PC-3 (cell line): ENCODE measurements around the gene C5. TPM values are rescaled to one million over a fixed set of nuclear protein-coding genes. Genes with fewer than 3 reads are reported as not detected.

ENCODE experiments used
- ATAC-seq: fragments of 200-7000 bp; cut with Tn5 transposase; 2 replicates; pipeline ENCODE4 v1.9.1; 2020; ENCODE audit warnings: mild to moderate bottlenecking, moderate library complexity
- BruUV-seq: library from RNA; stranded (reverse); fragments of 400-500 nt; replicated peaks from 2 replicates; lab custom pipeline; 2021; lab: Mats Ljungman, UMichigan
- CTCF ChIA-PET: fragments of 300-600 bp; sonication (Branson Sonifier 250); formaldehyde crosslinking; loops from one replicate; lab custom pipeline; 2022; ENCODE audit warnings: antibody characterized with exemption; lab: Charles Lee
- POLR2A ChIA-PET: fragments of 300-600 bp; sonication (Branson Sonifier 250); formaldehyde crosslinking; loops from one replicate; lab custom pipeline; 2022; ENCODE audit warnings: antibody characterized with exemption; ENCODE audit not compliant: unreplicated experiment; lab: Charles Lee
- DNase-seq: peaks from one replicate; pipeline ENCODE4 v3.0.0-alpha.2; 2015
- H2AFZ ChIP-seq: fragments of 300-600 bp; sonication (generic); 2 replicates; pipeline ENCODE4 v1.6.0; 2016; ENCODE audit warnings: antibody characterized with exemption, low read length
- H3F3A ChIP-seq: fragments of 300-600 bp; sonication (generic); one replicate; pipeline ENCODE4 v1.6.0; 2017; ENCODE audit warnings: antibody characterized with exemption, low read length, control low read depth, mild to moderate bottlenecking; ENCODE audit not compliant: unreplicated experiment
- H3K27ac ChIP-seq: fragments of 300-600 bp; sonication (generic); 2 replicates; pipeline ENCODE4 v1.5.1; 2016; ENCODE audit warnings: mild to moderate bottlenecking, low read length
- H3K27me3 ChIP-seq: fragments of 300-600 bp; sonication (generic); 2 replicates; pipeline ENCODE4 v1.6.1; 2016; ENCODE audit warnings: low read length, mixed read lengths
- H3K36me3 ChIP-seq: fragments of 300-600 bp; sonication (generic); 2 replicates; pipeline ENCODE4 v1.6.1; 2016; ENCODE audit warnings: low read depth, mixed run types, low read length, mixed read lengths
- H3K4me1 ChIP-seq: fragments of 300-600 bp; sonication (generic); 2 replicates; pipeline ENCODE4 v1.5.1; 2016; ENCODE audit warnings: low read length; ENCODE audit not compliant: insufficient read depth
- H3K4me2 ChIP-seq: fragments of 300-600 bp; sonication (generic); 2 replicates; pipeline ENCODE4 v1.6.0; 2016; ENCODE audit warnings: low read length
- H3K4me3 ChIP-seq: fragments of 300-600 bp; sonication (generic); 2 replicates; pipeline ENCODE4 v1.5.1; 2016; ENCODE audit warnings: mild to moderate bottlenecking, low read length, mixed read lengths
- H3K79me2 ChIP-seq: fragments of 300-600 bp; sonication (generic); 2 replicates; pipeline ENCODE4 v1.6.1; 2017; ENCODE audit warnings: low read length, mixed read lengths
- H3K9ac ChIP-seq: fragments of 300-600 bp; sonication (generic); 2 replicates; pipeline ENCODE4 v1.6.0; 2016; ENCODE audit warnings: mild to moderate bottlenecking, low read length
- H3K9me2 ChIP-seq: fragments of 300-600 bp; sonication (generic); replicated peaks from 2 replicates; pipeline ENCODE4 v1.6.1; 2016; ENCODE audit warnings: mixed run types, low read length, mixed read lengths
- H3K9me3 ChIP-seq: fragments of 300-600 bp; sonication (generic); 2 replicates; pipeline ENCODE4 v1.6.1; 2016; ENCODE audit warnings: low read length, mixed read lengths
- H4K20me1 ChIP-seq: fragments of 300-600 bp; sonication (generic); 2 replicates; pipeline ENCODE4 v1.6.1; 2016; ENCODE audit warnings: low read length, mixed read lengths
- CTCF ChIP-seq: fragments of 300-600 bp; sonication (generic); conservative IDR thresholded peaks from 2 replicates; pipeline ENCODE4 v1.5.1; 2017; ENCODE audit warnings: antibody characterized with exemption, low read depth, mild to moderate bottlenecking, low read length
- EZH2 ChIP-seq: fragments of 300-600 bp; sonication (generic); IDR thresholded peaks from one replicate; pipeline ENCODE4 v1.6.1; 2017; ENCODE audit warnings: antibody characterized with exemption, mild to moderate bottlenecking, low read length; ENCODE audit not compliant: unreplicated experiment
- EZH2phosphoT487 ChIP-seq: fragments of 300-600 bp; sonication (generic); IDR thresholded peaks from 2 replicates; pipeline ENCODE4 v1.6.1; 2018; ENCODE audit warnings: mild to moderate bottlenecking, antibody characterized with exemption, low read length, borderline replicate concordance
- intact Hi-C: fragments of 100-400 bp; cut with micrococcal nuclease; formaldehyde crosslinking; loops from 2 replicates; pipeline ENCODE4 v1.9.0; 2023
- total RNA-seq: library from RNA; depleted of rRNA; stranded (reverse); fragments of >200 nt; gene quantifications from 2 replicates; pipeline ENCODE4 v1.2.3, GENCODE V29; 2014

C5 gene
- total RNA-seq, 1 experiment from 2014 or later: 2.9 TPM

- Histone ChIP-seq H3K27me3 (no peaks in the 10 kb centered on the region), H3K79me2 (no peaks in the 10 kb centered on the region), H3K4me1 (no peaks in the 10 kb centered on the region), H3K9me2 (no peaks in the 10 kb centered on the region), H3K4me3 (no peak overlapping the region), H3K27ac (no peak overlapping the region), H3K36me3 (no peaks in the 10 kb centered on the region), H3F3A (no peaks in the 10 kb centered on the region), H3K9ac (no peak overlapping the region), H4K20me1 (no peaks in the 10 kb centered on the region), H2AFZ (no peak overlapping the region), H3K9me3 (no peaks in the 10 kb centered on the region), H3K4me2 (no peak overlapping the region)
- ATAC-seq: no peak
- TF ChIP-seq CTCF: no peak
- TF ChIP-seq EZH2: no peak
- no peak for TF ChIP-seq EZH2phosphoT487
- ChIA-PET POLR2A (no interaction called here), CTCF (no interaction called here)
- no peak for DNase-seq
- intact Hi-C loops: no loop called here
- no TSS peak for BruUV-seq
Observed at GRCh38 chr9:121013911-121014310, 36.2 kb downstream of the C5 start.

GRCh38 chr9:121009650-121010049 is 40.4 kb downstream of the C5 start:
- Histone ChIP-seq H3K9ac (no peak overlapping the region), H3K27me3 (no peaks in the 10 kb centered on the region), H4K20me1 (no peaks in the 10 kb centered on the region), H2AFZ (no peak overlapping the region), H3K4me1 (no peaks in the 10 kb centered on the region), H3F3A (no peaks in the 10 kb centered on the region), H3K9me2 (no peaks in the 10 kb centered on the region), H3K36me3 (no peaks in the 10 kb centered on the region), H3K4me3 (no peak overlapping the region), H3K4me2 (no peak overlapping the region), H3K27ac (no peak overlapping the region), H3K9me3 (no peaks in the 10 kb centered on the region), H3K79me2 (no peaks in the 10 kb centered on the region)
- TF ChIP-seq EZH2phosphoT487 (no peak), CTCF (no peak)
- POLR2A ChIA-PET: no interaction called here
- BruUV-seq: no TSS peak
- CTCF ChIA-PET: no interaction called here
- ATAC-seq: no peak
- intact Hi-C loops: no loop called here
- no peak for DNase-seq

GRCh38 chr9:120999317-120999716 is 50.8 kb downstream of the C5 start:
- Histone ChIP-seq H3K4me1 (no peaks in the 10 kb centered on the region), H3K9ac (no peak overlapping the region), H3K9me3 (no peaks in the 10 kb centered on the region), H3F3A (no peaks in the 10 kb centered on the region), H3K9me2 (no peaks in the 10 kb centered on the region), H3K36me3 (no peaks in the 10 kb centered on the region), H3K79me2 (no peaks in the 10 kb centered on the region), H2AFZ (no peak overlapping the region), H3K27ac (no peak overlapping the region), H4K20me1 (no peaks in the 10 kb centered on the region), H3K4me2 (no peak overlapping the region), H3K27me3 (no peaks in the 10 kb centered on the region), H3K4me3 (no peak overlapping the region)
- BruUV-seq: no TSS peak
- CTCF ChIA-PET: no interaction called here
- ATAC-seq (no peak), DNase-seq (no peak)
- intact Hi-C loops: no loop called here
- TF ChIP-seq CTCF: no peak
- no peak for TF ChIP-seq EZH2phosphoT487
- TF ChIP-seq EZH2: no peak
- POLR2A ChIA-PET: no interaction called here
